A549 (cell line): ENCODE results near the gene PTPRD.

Experiments used
- EP300 ChIP-seq, 2 experiments: fragments of >200 bp; sonication (Bioruptor Twin); formaldehyde crosslinking; IDR thresholded peaks; 2 replicates in 1 of 2; 3 replicates in 1 of 2; pipeline ENCODE4 v1.6.1; 2016 to 2017
- ESRRA ChIP-seq: fragments of 150-350 bp; IDR thresholded peaks from 2 replicates; pipeline ENCODE4 v1.6.1; 2014; ENCODE audit warnings: mild to moderate bottlenecking, low read length, borderline replicate concordance
- JUN ChIP-seq, 2 experiments: fragments of >200 bp; sonication (Bioruptor Twin); formaldehyde crosslinking; IDR thresholded peaks; 2 replicates in 1 of 2; 3 replicates in 1 of 2; pipeline ENCODE4 v1.6.1; 2016 to 2017
- MYC ChIP-seq: IDR thresholded peaks from 2 replicates; pipeline ENCODE4 v1.6.1; 2012; ENCODE audit warnings: mild to moderate bottlenecking, inconsistent platforms, low read length, improper control_type of control experiment, borderline replicate concordance
- NR3C1 ChIP-seq: fragments of >200 bp; sonication (Bioruptor Twin); formaldehyde crosslinking; IDR thresholded peaks from 3 replicates; pipeline ENCODE4 v1.6.1; 2017
- POLR2A ChIP-seq: IDR thresholded peaks from 2 replicates; pipeline ENCODE4 v1.6.1; 2012; ENCODE audit warnings: mild to moderate bottlenecking, low read length
- TF ChIP-seq, protein P1 (sequence below): fragments of >200 bp; sonication (Bioruptor Twin); formaldehyde crosslinking; IDR thresholded peaks from 3 replicates; pipeline ENCODE4 v1.5.1; 2016

DNA sequence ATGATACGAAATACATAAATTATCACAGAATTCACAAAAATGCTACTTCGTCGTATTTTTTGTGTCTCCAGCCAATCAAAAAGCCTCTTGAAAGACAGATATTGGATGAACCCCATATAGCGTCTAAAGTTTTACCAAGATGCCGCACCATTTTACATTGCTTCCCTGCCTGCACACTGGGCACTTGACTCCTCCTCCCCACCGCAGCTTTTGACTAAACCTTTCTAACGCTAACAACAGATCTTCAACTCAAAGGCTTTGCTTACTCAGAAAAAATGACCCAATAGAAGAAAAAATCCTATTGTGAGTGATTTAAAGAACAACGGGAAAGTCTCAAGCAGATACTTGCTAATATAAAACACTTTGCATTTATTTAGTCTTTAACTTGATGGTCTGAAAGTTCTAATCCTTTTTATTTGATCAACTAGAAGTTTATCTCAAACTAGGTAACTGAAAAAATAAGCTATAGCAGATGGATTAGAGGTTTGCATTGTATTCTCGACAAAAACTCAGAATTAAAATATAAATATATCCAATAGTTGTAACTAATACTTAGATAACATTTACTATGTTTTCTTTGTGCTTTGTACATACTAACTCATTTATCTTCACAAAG, 2204.1 kb downstream of the PTPRD start:
- TF ChIP-seq, protein P1, sequence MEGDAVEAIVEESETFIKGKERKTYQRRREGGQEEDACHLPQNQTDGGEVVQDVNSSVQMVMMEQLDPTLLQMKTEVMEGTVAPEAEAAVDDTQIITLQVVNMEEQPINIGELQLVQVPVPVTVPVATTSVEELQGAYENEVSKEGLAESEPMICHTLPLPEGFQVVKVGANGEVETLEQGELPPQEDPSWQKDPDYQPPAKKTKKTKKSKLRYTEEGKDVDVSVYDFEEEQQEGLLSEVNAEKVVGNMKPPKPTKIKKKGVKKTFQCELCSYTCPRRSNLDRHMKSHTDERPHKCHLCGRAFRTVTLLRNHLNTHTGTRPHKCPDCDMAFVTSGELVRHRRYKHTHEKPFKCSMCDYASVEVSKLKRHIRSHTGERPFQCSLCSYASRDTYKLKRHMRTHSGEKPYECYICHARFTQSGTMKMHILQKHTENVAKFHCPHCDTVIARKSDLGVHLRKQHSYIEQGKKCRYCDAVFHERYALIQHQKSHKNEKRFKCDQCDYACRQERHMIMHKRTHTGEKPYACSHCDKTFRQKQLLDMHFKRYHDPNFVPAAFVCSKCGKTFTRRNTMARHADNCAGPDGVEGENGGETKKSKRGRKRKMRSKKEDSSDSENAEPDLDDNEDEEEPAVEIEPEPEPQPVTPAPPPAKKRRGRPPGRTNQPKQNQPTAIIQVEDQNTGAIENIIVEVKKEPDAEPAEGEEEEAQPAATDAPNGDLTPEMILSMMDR = no peak
- no peak for TF ChIP-seq POLR2A
- TF ChIP-seq ESRRA = no peak
- TF ChIP-seq EP300 (IDR thresholded peaks at IDR 0.05) = no peak
- no peak for TF ChIP-seq JUN (IDR thresholded peaks at IDR 0.05)
- TF ChIP-seq NR3C1 = no peak
- no peak for TF ChIP-seq MYC
